Measurements from ENCODE around the gene GPHA2.

GPHA2 gene

GRCh38 chr11:64888729-64889511 is 46.8 kb downstream of the GPHA2 start:
- DNase-seq, result no peak

- DNase-seq, result no peak
These were observed 47.3 kb downstream of the GPHA2 start for GRCh38 chr11:64888406-64888728.

- DNase-seq, result peak; percentile 64
These were observed 47.8 kb downstream of the GPHA2 start for GRCh38 chr11:64887757-64888405.

- no peak for DNase-seq
These were observed 48.4 kb downstream of the GPHA2 start for GRCh38 chr11:64887234-64887756.

- DNase-seq, result peak; percentile 68
These were observed 50.1 kb downstream of the GPHA2 start for GRCh38 chr11:64885367-64886286.
